A549 (cell line): ENCODE results near the gene PTPRD. TPM values are rescaled to one million over a fixed set of nuclear protein-coding genes. Genes with fewer than 3 reads are reported as not detected.

Experiments
- ATAC-seq, 2 experiments: fragments of 200-7000 bp in 1 of 2; fragments of >200 bp in 1 of 2; cut with Nextera tagmentation in 1 of 2; cut with Tn5 transposase in 1 of 2; 3 replicates each; pipeline versions ENCODE4 v1.8.0 to v1.9.1; 2018 to 2020; ENCODE audit warnings: mild to moderate bottlenecking in 1 of 2, moderate library complexity in 1 of 2
- CTCF ChIA-PET: fragments of 300-600 bp; sonication (Branson Sonifier 250); formaldehyde crosslinking; extraction: SDS; loops from one replicate; lab custom pipeline; 2021; ENCODE audit warnings: antibody characterized with exemption, inconsistent platforms; lab: Yijun Ruan, JAX
- POLR2A ChIA-PET: fragments of 350-600 bp; formaldehyde crosslinking; extraction: SDS; loops from one replicate; lab custom pipeline; 2021; ENCODE audit warnings: antibody characterized with exemption, inconsistent platforms; lab: Yijun Ruan, JAX
- DNase-seq, 2 experiments: peaks; one replicate each; pipeline versions ENCODE4 v3.0.0 to v3.0.0-alpha.2; 2011 to 2016; ENCODE audit warnings: low read depth in 1 of 2, low spot score in 1 of 2
- FAIRE-seq: peaks from 2 replicates; lab custom pipeline; 2011; peaks lifted over from hg19 to GRCh38; lab: Jason Lieb, UNC
- H3K27ac ChIP-seq, 2 experiments: fragments of >200 bp; sonication (Bioruptor Twin); formaldehyde crosslinking; 3 replicates each; pipeline ENCODE4 v1.5.1; 2016 to 2017
- H3K4me1 ChIP-seq: fragments of >200 bp; sonication (Bioruptor Twin); formaldehyde crosslinking; 3 replicates; pipeline ENCODE4 v1.6.1; 2016
- H3K4me2 ChIP-seq: fragments of >200 bp; sonication (Bioruptor Twin); formaldehyde crosslinking; 3 replicates; pipeline ENCODE4 v1.6.1; 2016
- H3K4me3 ChIP-seq: fragments of >200 bp; sonication (Bioruptor Twin); formaldehyde crosslinking; 3 replicates; pipeline ENCODE4 v1.5.1; 2016
- H3K9me3 ChIP-seq: fragments of >200 bp; sonication (Bioruptor Twin); formaldehyde crosslinking; 3 replicates; pipeline ENCODE4 v1.6.1; 2016
- BHLHE40 ChIP-seq: IDR thresholded peaks from 2 replicates; pipeline ENCODE4 v1.6.1; 2012; ENCODE audit warnings: low read depth, low read length, inconsistent platforms
- CBX8 ChIP-seq: fragments of 200-600 bp; sonication (generic); IDR thresholded peaks from 2 replicates; pipeline ENCODE4 v1.6.1; 2016
- FOSB ChIP-seq: fragments of 250-450 bp; sonication (Bioruptor Pico); IDR thresholded peaks from 2 replicates; pipeline ENCODE4 v1.5.0; 2020; ENCODE audit warnings: mild to moderate bottlenecking, moderate library complexity
- HDAC2 ChIP-seq: fragments of 200-600 bp; sonication (generic); IDR thresholded peaks from 2 replicates; pipeline ENCODE4 v1.6.1; 2016
- HOXA7 ChIP-seq: fragments of 250-450 bp; sonication (Bioruptor Pico); IDR thresholded peaks from 2 replicates; pipeline ENCODE4 v1.5.0; 2020; ENCODE audit warnings: mild to moderate bottlenecking, moderate library complexity
- HOXB13 ChIP-seq: fragments of 250-450 bp; sonication (Bioruptor Pico); IDR thresholded peaks from 2 replicates; pipeline ENCODE4 v1.5.0; 2020; ENCODE audit warnings: low read depth, mild to moderate bottlenecking, moderate library complexity
- JUNB ChIP-seq: fragments of >200 bp; sonication (Bioruptor Twin); formaldehyde crosslinking; IDR thresholded peaks from 2 replicates; pipeline ENCODE4 v1.6.1; 2016
- KDM1A ChIP-seq: fragments of 200-600 bp; sonication (generic); IDR thresholded peaks from 2 replicates; pipeline ENCODE4 v1.6.1; 2016; ENCODE audit warnings: low read depth, mild to moderate bottlenecking
- MAZ ChIP-seq: fragments of 150-350 bp; IDR thresholded peaks from 2 replicates; pipeline ENCODE4 v1.6.1; 2014; ENCODE audit warnings: antibody characterized with exemption, low read depth, low read length, borderline replicate concordance
- MYC ChIP-seq: IDR thresholded peaks from 2 replicates; pipeline ENCODE4 v1.6.1; 2012; ENCODE audit warnings: mild to moderate bottlenecking, inconsistent platforms, low read length, improper control_type of control experiment, borderline replicate concordance
- PHF8 ChIP-seq: fragments of 200-600 bp; sonication (generic); IDR thresholded peaks from 2 replicates; pipeline ENCODE4 v1.6.1; 2016; ENCODE audit warnings: low read depth, mild to moderate bottlenecking, antibody characterized with exemption, moderate library complexity, borderline replicate concordance
- RAD21 ChIP-seq, 2 experiments: fragments of >200 bp in 1 of 2; sonication (Bioruptor Twin) in 1 of 2; formaldehyde crosslinking in 1 of 2; IDR thresholded peaks in 1 of 2; conservative IDR thresholded peaks in 1 of 2; 2 replicates in 1 of 2; 3 replicates in 1 of 2; pipeline ENCODE4 v1.6.1; 2012 to 2018; ENCODE audit warnings: inconsistent platforms in 1 of 2
- RFX5 ChIP-seq: fragments of 450-650 bp; IDR thresholded peaks from 2 replicates; pipeline ENCODE4 v1.7.1; 2014; ENCODE audit warnings: antibody characterized with exemption, mild to moderate bottlenecking, moderate library complexity
- RNF2 ChIP-seq: fragments of 200-600 bp; sonication (generic); IDR thresholded peaks from 2 replicates; pipeline ENCODE4 v1.6.1; 2016; ENCODE audit warnings: low read depth, mild to moderate bottlenecking, antibody characterized with exemption, moderate library complexity, borderline replicate concordance
- SMC3 ChIP-seq: fragments of >200 bp; sonication (Bioruptor Twin); formaldehyde crosslinking; IDR thresholded peaks from 3 replicates; pipeline ENCODE4 v1.6.1; 2018; ENCODE audit warnings: inconsistent platforms
- SREBF2 ChIP-seq: fragments of 450-650 bp; IDR thresholded peaks from 2 replicates; pipeline ENCODE4 v1.6.1; 2014; ENCODE audit warnings: mild to moderate bottlenecking, moderate library complexity
- TFCP2L1 ChIP-seq: fragments of 250-450 bp; sonication (Bioruptor Pico); IDR thresholded peaks from 2 replicates; pipeline ENCODE4 v1.5.0; 2021; ENCODE audit warnings: mild to moderate bottlenecking
- TP53 ChIP-seq: fragments of 250-450 bp; sonication (Bioruptor Pico); IDR thresholded peaks from 2 replicates; pipeline ENCODE4 v1.5.0; 2021; ENCODE audit warnings: mild to moderate bottlenecking, moderate library complexity
- ZC3H11A ChIP-seq: fragments of 450-650 bp; IDR thresholded peaks from 2 replicates; pipeline ENCODE4 v1.6.1; 2014; ENCODE audit warnings: antibody characterized with exemption, mild to moderate bottlenecking
- ZFP36 ChIP-seq: fragments of 450-650 bp; IDR thresholded peaks from 2 replicates; pipeline ENCODE4 v1.6.1; 2014; ENCODE audit warnings: borderline replicate concordance; ENCODE audit not compliant: partially characterized antibody
- WGBS: methylation state at CpG from one replicate; pipeline ENCODE4 v1.1.6; 2017; ENCODE audit errors: missing lambda C conversion rate; 5-methylcytosine and 5-hydroxymethylcytosine counted together
- polyA plus RNA-seq, 4 experiments: library from polyadenylated mRNA; depleted of rRNA in 3 of 4; stranded (reverse); fragments of >200 nt; fragmentation: RNase III in 1 of 4; extraction: RNeasy Plus Mini Kit Qiagen cat#74134 plus additional on column Dnase treatment in 1 of 4; gene quantifications; 2 replicates in 3 of 4; 3 replicates in 1 of 4; pipeline ENCODE4 v1.2.3, GENCODE V29; 2011 to 2017
- TF ChIP-seq, protein P1 (sequence below): IDR thresholded peaks from 2 replicates; pipeline ENCODE4 v1.6.1; 2012
- TF ChIP-seq, protein P2 (sequence below): fragments of 200-600 bp; sonication (generic); IDR thresholded peaks from 2 replicates; pipeline ENCODE4 v1.6.1; 2016; ENCODE audit warnings: antibody characterized with exemption, mild to moderate bottlenecking, moderate library complexity
- TF ChIP-seq, protein P3 (sequence below): fragments of >200 bp; sonication (Bioruptor Twin); formaldehyde crosslinking; IDR thresholded peaks from 3 replicates; pipeline ENCODE4 v1.6.1; 2016
- TF ChIP-seq, protein P4 (sequence below): IDR thresholded peaks from 2 replicates; pipeline ENCODE4 v1.6.1; 2012; ENCODE audit warnings: low read depth, borderline replicate concordance
- TF ChIP-seq, protein P5 (sequence below): IDR thresholded peaks from 2 replicates; pipeline ENCODE4 v1.6.1; 2012

PTPRD gene
- polyA plus RNA-seq, 2 of the 4 experiments (the other 2 are of a cell fraction): 0.39 to 1.3 TPM

DNA sequence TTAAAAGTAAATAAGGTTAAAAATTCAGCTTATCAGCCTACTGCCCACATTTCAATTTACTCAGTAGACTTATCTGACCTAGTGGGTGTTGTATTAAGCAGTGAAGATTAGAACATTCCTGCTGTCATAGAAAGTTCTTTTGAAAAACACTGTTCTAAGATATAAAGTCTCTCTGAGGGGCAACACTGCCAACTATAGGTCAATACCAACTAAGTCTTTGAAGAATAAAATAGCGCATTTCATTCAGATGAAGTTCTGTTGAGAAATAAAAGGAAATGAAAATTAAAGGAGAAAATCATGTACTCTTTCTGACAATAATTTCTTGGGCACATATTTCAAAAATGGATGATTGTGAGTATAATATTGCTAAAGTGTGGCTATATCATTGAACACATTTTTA, 86.8 kb downstream of the PTPRD start:
- ChIA-PET POLR2A (no interaction called here), CTCF (interaction anchor here (0.8 kb wide), 1 partner anchor 75 kb away, joined by 3 read pairs; no protein-coding TSS in a partner anchor)
- no peak for ATAC-seq
- no peak overlapping the region for H3K4me2 ChIP-seq
- DNase-seq: no peak
- no peaks in the 10 kb centered on the region for H3K4me1 ChIP-seq
- WGBS: 71% methylated on average over 1 of the region's 1 CpG
- H3K4me3 ChIP-seq: no peak overlapping the region
- 0 out of 3 replicates have a peak, but pooled peaks cover 2% of the 10 kb centered on the region for H3K9me3 ChIP-seq
- FAIRE-seq: no peak
- no peak overlapping the region for H3K27ac ChIP-seq
- no peak for TF ChIP-seq TFCP2L1 (CRISPR knock-in tag)
- no peak for TF ChIP-seq MYC
- no peak for TF ChIP-seq RNF2
- no peak for TF ChIP-seq TP53 (CRISPR knock-in tag)
- no peak for TF ChIP-seq HOXA7 (CRISPR knock-in tag)
- no peak for TF ChIP-seq JUNB
- TF ChIP-seq ZFP36: no peak
- no peak for TF ChIP-seq BHLHE40
- no peak for TF ChIP-seq HDAC2
- TF ChIP-seq, protein P1, sequence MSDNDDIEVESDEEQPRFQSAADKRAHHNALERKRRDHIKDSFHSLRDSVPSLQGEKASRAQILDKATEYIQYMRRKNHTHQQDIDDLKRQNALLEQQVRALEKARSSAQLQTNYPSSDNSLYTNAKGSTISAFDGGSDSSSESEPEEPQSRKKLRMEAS: no peak
- no peak for TF ChIP-seq PHF8
- no peak for TF ChIP-seq FOSB
- no peak for TF ChIP-seq ZC3H11A
- TF ChIP-seq KDM1A: no peak
- TF ChIP-seq, protein P2, sequence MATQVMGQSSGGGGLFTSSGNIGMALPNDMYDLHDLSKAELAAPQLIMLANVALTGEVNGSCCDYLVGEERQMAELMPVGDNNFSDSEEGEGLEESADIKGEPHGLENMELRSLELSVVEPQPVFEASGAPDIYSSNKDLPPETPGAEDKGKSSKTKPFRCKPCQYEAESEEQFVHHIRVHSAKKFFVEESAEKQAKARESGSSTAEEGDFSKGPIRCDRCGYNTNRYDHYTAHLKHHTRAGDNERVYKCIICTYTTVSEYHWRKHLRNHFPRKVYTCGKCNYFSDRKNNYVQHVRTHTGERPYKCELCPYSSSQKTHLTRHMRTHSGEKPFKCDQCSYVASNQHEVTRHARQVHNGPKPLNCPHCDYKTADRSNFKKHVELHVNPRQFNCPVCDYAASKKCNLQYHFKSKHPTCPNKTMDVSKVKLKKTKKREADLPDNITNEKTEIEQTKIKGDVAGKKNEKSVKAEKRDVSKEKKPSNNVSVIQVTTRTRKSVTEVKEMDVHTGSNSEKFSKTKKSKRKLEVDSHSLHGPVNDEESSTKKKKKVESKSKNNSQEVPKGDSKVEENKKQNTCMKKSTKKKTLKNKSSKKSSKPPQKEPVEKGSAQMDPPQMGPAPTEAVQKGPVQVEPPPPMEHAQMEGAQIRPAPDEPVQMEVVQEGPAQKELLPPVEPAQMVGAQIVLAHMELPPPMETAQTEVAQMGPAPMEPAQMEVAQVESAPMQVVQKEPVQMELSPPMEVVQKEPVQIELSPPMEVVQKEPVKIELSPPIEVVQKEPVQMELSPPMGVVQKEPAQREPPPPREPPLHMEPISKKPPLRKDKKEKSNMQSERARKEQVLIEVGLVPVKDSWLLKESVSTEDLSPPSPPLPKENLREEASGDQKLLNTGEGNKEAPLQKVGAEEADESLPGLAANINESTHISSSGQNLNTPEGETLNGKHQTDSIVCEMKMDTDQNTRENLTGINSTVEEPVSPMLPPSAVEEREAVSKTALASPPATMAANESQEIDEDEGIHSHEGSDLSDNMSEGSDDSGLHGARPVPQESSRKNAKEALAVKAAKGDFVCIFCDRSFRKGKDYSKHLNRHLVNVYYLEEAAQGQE: no peak

DNA sequence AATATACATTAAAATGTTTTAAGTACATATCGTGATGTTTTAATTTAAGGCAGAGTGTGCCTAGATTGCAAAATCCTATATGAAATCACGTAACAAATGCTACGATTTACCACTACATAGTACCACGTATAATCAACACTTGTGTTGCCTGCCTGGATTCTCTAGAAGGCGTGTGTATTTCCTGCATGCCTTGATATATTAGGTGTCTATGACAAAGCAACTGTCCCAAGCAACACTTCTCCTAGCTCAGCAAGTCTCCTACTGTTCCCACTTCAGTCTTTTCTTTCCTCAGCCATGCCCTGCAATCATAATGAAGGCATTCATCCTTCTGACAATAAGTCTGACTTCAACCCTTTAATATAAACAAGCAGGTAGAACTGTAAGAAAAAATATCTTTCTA, 89.6 kb downstream of the PTPRD start:
- POLR2A ChIA-PET: no interaction called here
- no peak overlapping the region for H3K27ac ChIP-seq
- FAIRE-seq (no peak), DNase-seq (no peak), ATAC-seq (no peak)
- 14% methylated on average over 5 of the region's 5 CpGs for WGBS
- CTCF ChIA-PET: no interaction called here
- H3K4me3 ChIP-seq: no peak overlapping the region
- peaks cover 4% of the 10 kb centered on the region; the same call in 1 of the 3 replicates for H3K9me3 ChIP-seq
- H3K4me2 ChIP-seq: no peak overlapping the region
- no peaks in the 10 kb centered on the region for H3K4me1 ChIP-seq
- TF ChIP-seq SREBF2 (no peak), SMC3 (no peak), FOSB (no peak), MYC (no peak), TFCP2L1 (CRISPR knock-in tag) (no peak), RAD21 (conservative IDR thresholded peaks at IDR 0.05 in 1 of 2, IDR thresholded peaks at IDR 0.05 in 1 of 2) (no peak), TP53 (CRISPR knock-in tag) (no peak), PHF8 (no peak), HOXB13 (no peak), MAZ (no peak), HDAC2 (no peak), CBX8 (no peak), RFX5 (no peak)
- TF ChIP-seq, protein P3, sequence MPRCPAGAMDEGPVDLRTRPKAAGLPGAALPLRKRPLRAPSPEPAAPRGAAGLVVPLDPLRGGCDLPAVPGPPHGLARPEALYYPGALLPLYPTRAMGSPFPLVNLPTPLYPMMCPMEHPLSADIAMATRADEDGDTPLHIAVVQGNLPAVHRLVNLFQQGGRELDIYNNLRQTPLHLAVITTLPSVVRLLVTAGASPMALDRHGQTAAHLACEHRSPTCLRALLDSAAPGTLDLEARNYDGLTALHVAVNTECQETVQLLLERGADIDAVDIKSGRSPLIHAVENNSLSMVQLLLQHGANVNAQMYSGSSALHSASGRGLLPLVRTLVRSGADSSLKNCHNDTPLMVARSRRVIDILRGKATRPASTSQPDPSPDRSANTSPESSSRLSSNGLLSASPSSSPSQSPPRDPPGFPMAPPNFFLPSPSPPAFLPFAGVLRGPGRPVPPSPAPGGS: no peak
- TF ChIP-seq, protein P4, sequence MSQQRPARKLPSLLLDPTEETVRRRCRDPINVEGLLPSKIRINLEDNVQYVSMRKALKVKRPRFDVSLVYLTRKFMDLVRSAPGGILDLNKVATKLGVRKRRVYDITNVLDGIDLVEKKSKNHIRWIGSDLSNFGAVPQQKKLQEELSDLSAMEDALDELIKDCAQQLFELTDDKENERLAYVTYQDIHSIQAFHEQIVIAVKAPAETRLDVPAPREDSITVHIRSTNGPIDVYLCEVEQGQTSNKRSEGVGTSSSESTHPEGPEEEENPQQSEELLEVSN: no peak
- TF ChIP-seq, protein P2: no peak
- TF ChIP-seq, protein P5, sequence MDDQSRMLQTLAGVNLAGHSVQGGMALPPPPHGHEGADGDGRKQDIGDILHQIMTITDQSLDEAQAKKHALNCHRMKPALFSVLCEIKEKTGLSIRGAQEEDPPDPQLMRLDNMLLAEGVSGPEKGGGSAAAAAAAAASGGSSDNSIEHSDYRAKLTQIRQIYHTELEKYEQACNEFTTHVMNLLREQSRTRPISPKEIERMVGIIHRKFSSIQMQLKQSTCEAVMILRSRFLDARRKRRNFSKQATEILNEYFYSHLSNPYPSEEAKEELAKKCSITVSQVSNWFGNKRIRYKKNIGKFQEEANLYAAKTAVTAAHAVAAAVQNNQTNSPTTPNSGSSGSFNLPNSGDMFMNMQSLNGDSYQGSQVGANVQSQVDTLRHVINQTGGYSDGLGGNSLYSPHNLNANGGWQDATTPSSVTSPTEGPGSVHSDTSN: no peak
